ENCODE results near the gene RNF217. TPM values are rescaled to one million over a fixed set of nuclear protein-coding genes. Genes with fewer than 3 reads are reported as not detected.

RNF217 gene
- total and polyA plus RNA-seq, 2 of the 8 experiments (the other 6 are each of a cell fraction or from before 2014, with no cell fraction given): 2.0 to 8.9 TPM

DNA sequence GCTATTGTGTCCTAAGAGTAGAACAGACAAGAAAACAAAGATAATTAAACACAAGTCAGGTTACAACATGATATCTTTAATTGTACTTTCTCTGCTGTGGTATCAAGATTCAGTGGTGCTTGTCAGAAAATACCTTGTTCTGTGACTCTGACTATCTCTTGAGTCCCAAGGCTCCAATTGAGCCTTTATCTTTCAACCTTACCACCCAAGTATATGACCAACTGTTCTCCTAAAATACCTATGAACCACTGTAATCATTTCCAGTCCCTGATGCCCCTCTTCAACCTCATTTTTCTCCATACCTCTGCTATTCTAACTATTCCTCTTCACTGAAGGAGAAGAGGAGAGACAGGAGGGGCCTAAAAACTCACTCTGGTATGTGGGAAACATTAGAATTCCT lies 124.5 kb downstream of the RNF217 start:
- Histone ChIP-seq H2BK120ac (replicated peaks; ENCODE audit: low read depth, low read length) (no peak overlapping the region), H3K4me3 (ENCODE audit: extremely low read depth in 1 of 4, insufficient read depth in 2 of 4, low read depth in 3 of 4, low read length in 4 of 4) (no peak overlapping the region), H3K23ac (ENCODE audit: insufficient read length) (no peak overlapping the region), H3K4me1 (replicated peaks in 1 of 4; ENCODE audit: control insufficient read depth in 3 of 4, insufficient read depth in 4 of 4, low read length in 3 of 4) (no peaks in the 10 kb centered on the region), H3K9ac (replicated peaks in 1 of 4; ENCODE audit: extremely low read depth in 1 of 4, low read depth in 3 of 4, low read length in 3 of 4) (no peak overlapping the region), H3K4ac (replicated peaks; ENCODE audit: insufficient read length, low read depth, low read length) (no peak overlapping the region), H3K56ac (replicated peaks; ENCODE audit: insufficient read length, low read depth, low read length) (no peak overlapping the region), H3K18ac (ENCODE audit: extremely low read depth, low read length) (no peak overlapping the region), H4K5ac (ENCODE audit: insufficient read length, low read depth, low read length) (no peak overlapping the region), H2BK5ac (ENCODE audit: low read depth, low read length) (no peak overlapping the region), H4K20me1 (replicated peaks in 1 of 2; ENCODE audit: control insufficient read depth in 1 of 2, insufficient read depth in 2 of 2, low read length in 2 of 2) (no peaks in the 10 kb centered on the region), H3K79me1 (ENCODE audit: low read depth, low read length) (no peaks in the 10 kb centered on the region), H2BK20ac (ENCODE audit: low read length) (no peak overlapping the region), H3K23me2 (ENCODE audit: low read depth, low read length) (no peaks in the 10 kb centered on the region), H3K4me2 (ENCODE audit: insufficient read depth in 1 of 2, low read depth in 2 of 2, low read length in 2 of 2) (no peak overlapping the region), H3K79me2 (ENCODE audit: control insufficient read depth in 1 of 2, insufficient read depth in 2 of 2, low read length in 2 of 2) (no peaks in the 10 kb centered on the region), H4K91ac (replicated peaks; ENCODE audit: insufficient read length, low read length) (no peak overlapping the region), H3K9me3 (ENCODE audit: insufficient read depth in 2 of 2, low read depth in 1 of 2, low read length in 1 of 2) (no peaks in the 10 kb centered on the region), H3K14ac (ENCODE audit: insufficient read length) (no peak overlapping the region), H3K27ac (ENCODE audit: low read depth, low read length) (no peak overlapping the region), H2BK15ac (ENCODE audit: low read length) (no peak overlapping the region), H3K36me3 (ENCODE audit: control insufficient read depth in 2 of 4, insufficient read depth in 4 of 4, low read length in 3 of 4) (no peaks in the 10 kb centered on the region), H4K8ac (ENCODE audit: extremely low read depth, insufficient read depth, low read length) (no peak overlapping the region), H2BK12ac (ENCODE audit: low read depth, low read length) (no peak overlapping the region), H2AFZ (ENCODE audit: low read length) (no peak overlapping the region), H3K27me3 (replicated peaks in 1 of 4; ENCODE audit: control insufficient read depth in 3 of 4, extremely low read depth in 1 of 4, insufficient read depth in 3 of 4, low read length in 3 of 4) (no peaks in the 10 kb centered on the region), H2AK5ac (ENCODE audit: low read depth, low read length) (no peak overlapping the region)
- no peak for FAIRE-seq
- no peak for DNase-seq (ENCODE audit: low read depth in 1 of 2, low spot score in 2 of 2)
- TF ChIP-seq TAF7 (optimal IDR thresholded peaks at IDR 0.05; ENCODE audit: borderline replicate concordance, low read depth, low read length) (no peak), PHF8 (conservative IDR thresholded peaks at IDR 0.05; ENCODE audit: low read depth, low read length) (no peak), POU5F1 (IDR thresholded peaks at IDR 0.05; ENCODE audit: low read depth, low read length) (no peak)
- POLR2A ChIA-PET (ENCODE audit: partially characterized antibody): no interaction called here
- CTCF ChIA-PET (ENCODE audit: partially characterized antibody): no interaction called here

Measured in H1 (cell line).